ENCODE data around the gene PRKN.

Gene PRKN

GRCh38 chr6:161417717-161418462, 1309.7 kb downstream of the PRKN start:
- DNase-seq, result no peak

GRCh38 chr6:161415302-161415855, 1312.2 kb downstream of the PRKN start:
- no peak for DNase-seq

- DNase-seq, result no peak
These were observed 1312.9 kb downstream of the PRKN start for GRCh38 chr6:161414707-161415106.

GRCh38 chr6:161414180-161414579, 1313.4 kb downstream of the PRKN start:
- no peak for DNase-seq

GRCh38 chr6:161413355-161413771, 1314.2 kb downstream of the PRKN start:
- no peak for DNase-seq

GRCh38 chr6:161412795-161413194, 1314.8 kb downstream of the PRKN start:
- no peak for DNase-seq

- no peak for DNase-seq
These were observed 1316.2 kb downstream of the PRKN start for GRCh38 chr6:161411265-161411944.

GRCh38 chr6:161410736-161411135, 1316.8 kb downstream of the PRKN start:
- DNase-seq, result no peak

- DNase-seq, result no peak
These were observed 1317.5 kb downstream of the PRKN start for GRCh38 chr6:161410076-161410475.

- DNase-seq, result no peak
These were observed 1318.2 kb downstream of the PRKN start for GRCh38 chr6:161409353-161409752.

- DNase-seq, result no peak
These were observed 1319.5 kb downstream of the PRKN start for GRCh38 chr6:161408041-161408440.

- no peak for DNase-seq
These were observed 1320.0 kb downstream of the PRKN start for GRCh38 chr6:161407581-161407980.

- DNase-seq, result no peak
These were observed 1320.5 kb downstream of the PRKN start for GRCh38 chr6:161407115-161407514.

GRCh38 chr6:161406646-161407045, 1320.9 kb downstream of the PRKN start:
- DNase-seq, result no peak

- no peak for DNase-seq
These were observed 1322.1 kb downstream of the PRKN start for GRCh38 chr6:161405418-161405817.

- DNase-seq, result no peak
These were observed 1323.8 kb downstream of the PRKN start for GRCh38 chr6:161403717-161404116.

GRCh38 chr6:161401587-161402309, 1325.8 kb downstream of the PRKN start:
- no peak for DNase-seq

GRCh38 chr6:161400671-161401070, 1326.9 kb downstream of the PRKN start:
- no peak for DNase-seq

- no peak for DNase-seq
These were observed 1331.0 kb downstream of the PRKN start for GRCh38 chr6:161396539-161396938.

- DNase-seq, result no peak
These were observed 1331.8 kb downstream of the PRKN start for GRCh38 chr6:161395716-161396231.

- DNase-seq, result no peak
These were observed 1333.1 kb downstream of the PRKN start for GRCh38 chr6:161394437-161394836.

- DNase-seq, result peak; percentile 21
These were observed 1333.7 kb downstream of the PRKN start for GRCh38 chr6:161393839-161394364.

- no peak for DNase-seq
These were observed 1334.3 kb downstream of the PRKN start for GRCh38 chr6:161393292-161393691.
